Activated CD4-positive, alpha-beta T cell treated with anti-CD3 and anti-CD28 coated beads for 36 hours (primary cell): ENCODE measurements around the gene AQP7. TPM values are rescaled to one million over a fixed set of nuclear protein-coding genes. Genes with fewer than 3 reads are reported as not detected.
"Not testable (repeated sequence)": the region's sequence is repeated elsewhere in the genome, so short reads cannot be mapped to it uniquely, and the experiment has no call there.

ENCODE experiments used
- ATAC-seq: fragments of 200-7000 bp; cut with Tn5 transposase; one replicate; pipeline ENCODE4 v1.10.0; 2021; ENCODE audit warnings: mild to moderate bottlenecking, moderate library complexity
- CTCF ChIA-PET: fragments of 350-600 bp; sonication (Branson Sonifier 250); formaldehyde crosslinking; loops from one replicate; lab custom pipeline; 2021; ENCODE audit warnings: antibody characterized with exemption; lab: Charles Lee
- POLR2A ChIA-PET: fragments of 350-600 bp; sonication (Branson Sonifier 250); formaldehyde crosslinking; loops from one replicate; lab custom pipeline; 2021; ENCODE audit warnings: antibody characterized with exemption, inconsistent platforms; lab: Charles Lee
- DNase-seq: peaks from one replicate; pipeline ENCODE4 v3.0.0-alpha.2; 2020
- H3K27ac Mint-ChIP-seq: one replicate; pipeline ENCODE4 v1.8.0; 2021; ENCODE audit warnings: mixed read lengths
- H3K27me3 Mint-ChIP-seq: one replicate; pipeline ENCODE4 v1.8.0; 2021; ENCODE audit warnings: mixed read lengths
- H3K36me3 Mint-ChIP-seq: one replicate; pipeline ENCODE4 v1.8.0; 2021; ENCODE audit warnings: low read depth, mixed read lengths
- H3K4me1 Mint-ChIP-seq: one replicate; pipeline ENCODE4 v1.8.0; 2021; ENCODE audit warnings: mixed read lengths
- H3K4me3 Mint-ChIP-seq: one replicate; pipeline ENCODE4 v1.8.0; 2021; ENCODE audit warnings: mild to moderate bottlenecking, moderate library complexity, mixed read lengths
- H3K9me3 Mint-ChIP-seq: one replicate; pipeline ENCODE4 v1.8.0; 2021; ENCODE audit warnings: low read depth, mixed read lengths
- intact Hi-C, 2 experiments: fragments of 100-400 bp; cut with DNase I in 1 of 2; cut with micrococcal nuclease in 1 of 2; formaldehyde crosslinking; loops; one replicate each; pipeline versions ENCODE4 v1.14.2 to v1.15.1; 2022 to 2024; cut with DNase I, micrococcal nuclease
- total RNA-seq, 2 experiments: library from RNA; stranded (reverse); gene quantifications; one replicate each; pipeline ENCODE4 v1.2.3, GENCODE V29; 2021

AQP7 gene
- total RNA-seq, 2 experiments from 2014 or later: not detected

DNA sequence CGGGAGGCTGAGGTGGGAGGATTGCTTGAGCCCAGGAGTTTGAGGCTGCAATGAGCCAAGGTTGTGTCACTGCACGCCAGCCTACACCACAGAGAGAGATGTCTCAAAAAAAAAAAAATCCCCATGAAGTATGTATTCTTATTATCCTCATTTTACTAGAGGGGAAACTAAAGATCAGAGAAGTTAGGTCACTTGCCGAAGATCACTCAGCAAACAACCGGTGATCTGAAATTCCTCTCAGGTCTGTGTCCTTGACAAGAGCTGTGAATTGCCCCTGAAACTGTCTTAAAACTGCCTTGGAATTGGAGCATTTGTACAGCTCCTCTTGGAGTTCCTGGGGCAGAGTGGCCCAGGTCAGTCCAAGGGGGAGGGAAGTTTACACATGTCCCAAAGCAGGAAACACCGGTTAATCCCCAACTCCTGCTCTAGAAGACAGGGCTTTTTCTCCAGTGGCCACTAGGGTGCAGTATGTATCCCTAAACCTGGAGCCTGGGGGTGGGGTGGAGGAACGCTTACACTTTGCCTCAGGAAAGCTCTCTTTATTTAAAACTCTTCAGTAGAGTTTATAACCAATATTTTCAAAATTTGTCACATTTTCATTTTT is 27.6 kb downstream of the AQP7 start:
- peak; percentile 84 for DNase-seq
- ChIA-PET POLR2A (interaction anchor here (0.9 to 1.4 kb wide), 2 partner anchors 92 to 99 kb away, joined by 3 to 5 read pairs; partner anchors contain the start of gene NOL6), CTCF (interaction anchor here (0.6 to 4.2 kb wide), 33 partner anchors 9 to 350 kb away, joined by 3 to 53 read pairs (median 4); partner anchors contain the start of genes AQP3, DNAJA1 and NOL6)
- H3K9me3 Mint-ChIP-seq: no peaks in the 10 kb centered on the region
- H3K4me3 Mint-ChIP-seq: no peak overlapping the region
- intact Hi-C loops: loop anchor here (1.0 to 5.0 kb wide), 6 partner anchors 41 to 348 kb away; no protein-coding TSS in a partner anchor
- peaks cover 7% of the 10 kb centered on the region for H3K4me1 Mint-ChIP-seq
- no peaks in the 10 kb centered on the region for H3K27me3 Mint-ChIP-seq
- no peak overlapping the region for H3K27ac Mint-ChIP-seq
- H3K36me3 Mint-ChIP-seq: peaks cover 11% of the 10 kb centered on the region
- peak; percentile 96 for ATAC-seq

DNA sequence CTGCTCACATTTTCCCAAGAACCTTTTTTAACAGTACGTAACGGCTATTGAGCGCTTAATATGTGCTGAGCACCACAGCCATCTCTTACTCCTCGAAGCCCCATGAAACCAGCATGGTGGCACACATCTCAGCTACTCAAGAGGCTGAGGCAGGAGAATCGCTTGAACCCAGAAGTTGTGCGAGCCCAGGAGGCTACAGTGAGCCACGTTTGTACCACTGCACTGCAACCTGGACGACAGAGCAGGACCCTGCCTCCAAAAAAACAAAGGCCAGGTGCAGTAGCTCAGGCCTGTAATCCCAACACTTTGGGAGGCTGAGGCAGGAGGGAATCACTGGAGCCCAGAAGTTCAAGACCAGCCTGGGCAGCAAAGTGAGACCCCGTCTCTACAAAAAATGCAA is 28.2 kb downstream of the AQP7 start:
- CTCF ChIA-PET: interaction anchor here (0.7 to 4.2 kb wide), 24 partner anchors 8 to 349 kb away, joined by 3 to 53 read pairs (median 5); partner anchors contain the start of genes AQP3, DNAJA1 and NOL6
- no peak overlapping the region for H3K27ac Mint-ChIP-seq
- peaks cover 16% of the 10 kb centered on the region for H3K36me3 Mint-ChIP-seq
- H3K4me3 Mint-ChIP-seq: no peak overlapping the region
- DNase-seq (no peak), ATAC-seq (no peak)
- intact Hi-C loops: loop anchor here in 1 of 2 experiments (2.0 kb wide), 1 partner anchor 349 kb away; no protein-coding TSS in a partner anchor
- H3K27me3 Mint-ChIP-seq: no peaks in the 10 kb centered on the region
- POLR2A ChIA-PET: interaction anchor here (1.4 kb wide), 1 partner anchor 92 kb away, joined by 5 read pairs; no protein-coding TSS in a partner anchor
- H3K9me3 Mint-ChIP-seq: no peaks in the 10 kb centered on the region
- peaks cover 7% of the 10 kb centered on the region for H3K4me1 Mint-ChIP-seq

DNA sequence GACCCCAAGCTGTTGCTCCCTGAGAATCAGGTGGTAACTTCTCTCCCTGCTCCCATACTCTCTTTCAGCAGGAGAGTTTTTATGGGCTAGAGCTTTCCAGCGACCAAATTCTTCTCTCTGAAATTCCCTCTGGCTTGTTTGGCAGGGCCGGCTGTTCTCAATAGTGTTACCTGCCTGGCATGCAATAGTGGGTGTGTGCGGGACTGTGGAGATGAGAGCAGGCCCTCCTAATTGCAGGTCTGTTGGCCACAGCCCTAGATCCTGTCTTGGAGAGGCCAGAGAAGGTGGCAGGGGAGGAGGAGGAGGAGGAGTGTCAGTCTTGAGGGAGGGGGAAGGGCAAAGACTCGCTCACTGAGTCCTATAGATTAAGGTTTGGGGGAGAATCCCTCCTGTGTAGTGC is 29.5 kb downstream of the AQP7 start:
- ATAC-seq (no peak), DNase-seq (no peak)
- CTCF ChIA-PET: interaction anchor here (0.5 to 3.0 kb wide), 5 partner anchors 15 to 297 kb away, joined by 3 to 12 read pairs (median 3); no protein-coding TSS in a partner anchor
- H3K4me1 Mint-ChIP-seq: peaks cover 7% of the 10 kb centered on the region
- no peak overlapping the region for H3K27ac Mint-ChIP-seq
- no peak overlapping the region for H3K4me3 Mint-ChIP-seq
- POLR2A ChIA-PET: no interaction called here
- H3K9me3 Mint-ChIP-seq: no peaks in the 10 kb centered on the region
- peaks cover 16% of the 10 kb centered on the region for H3K36me3 Mint-ChIP-seq
- intact Hi-C loops: no loop called here
- no peaks in the 10 kb centered on the region for H3K27me3 Mint-ChIP-seq

DNA sequence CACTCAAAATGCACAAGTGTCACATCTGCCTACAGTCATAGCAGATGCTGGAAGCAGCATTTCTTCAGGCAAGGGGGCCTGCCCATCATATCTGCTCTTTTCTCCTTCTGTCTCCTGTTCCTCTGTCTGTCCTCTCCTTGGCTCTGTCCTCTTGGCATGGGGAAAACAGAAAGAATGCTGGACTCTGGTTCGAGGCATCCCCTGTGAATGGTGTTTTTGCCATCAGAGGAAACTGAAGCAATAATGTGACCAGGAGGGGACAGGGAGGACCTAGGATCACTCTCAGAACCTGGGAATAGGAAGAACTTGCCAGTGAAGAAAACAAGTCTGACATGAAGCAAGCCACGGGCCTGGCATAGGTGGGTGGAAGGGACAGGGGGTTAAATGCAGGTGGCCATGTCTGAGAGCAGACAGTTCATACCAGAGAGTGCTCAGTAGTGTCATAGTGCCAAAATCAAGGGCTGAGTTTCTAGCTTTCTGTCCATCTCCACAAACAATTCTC is 35.3 kb downstream of the AQP7 start:
- Mint-ChIP-seq H3K36me3 (peaks cover 33% of the 10 kb centered on the region), H3K4me3 (no peak overlapping the region), H3K9me3 (no peaks in the 10 kb centered on the region), H3K4me1 (no peaks in the 10 kb centered on the region), H3K27me3 (no peaks in the 10 kb centered on the region), H3K27ac (no peak overlapping the region)
- ATAC-seq (no peak), DNase-seq (no peak)
- intact Hi-C loops: no loop called here
- POLR2A ChIA-PET: no interaction called here
- CTCF ChIA-PET: interaction anchor here (2.6 kb wide), 1 partner anchor 8 kb away, joined by 13 read pairs; no protein-coding TSS in a partner anchor

GRCh38 chr9:33364814-33365213 is 37.6 kb downstream of the AQP7 start:
- H3K27ac Mint-ChIP-seq, H3K4me3 Mint-ChIP-seq, DNase-seq, intact Hi-C loops, H3K4me1 Mint-ChIP-seq, H3K9me3 Mint-ChIP-seq, H3K27me3 Mint-ChIP-seq, ATAC-seq, POLR2A ChIA-PET: not testable (repeated sequence)
- H3K36me3 Mint-ChIP-seq: peaks cover 23% of the 10 kb centered on the region
- CTCF ChIA-PET: interaction anchor here (0.6 to 2.6 kb wide), 2 partner anchors 10 to 340 kb away, joined by 3 to 13 read pairs; no protein-coding TSS in a partner anchor

DNA sequence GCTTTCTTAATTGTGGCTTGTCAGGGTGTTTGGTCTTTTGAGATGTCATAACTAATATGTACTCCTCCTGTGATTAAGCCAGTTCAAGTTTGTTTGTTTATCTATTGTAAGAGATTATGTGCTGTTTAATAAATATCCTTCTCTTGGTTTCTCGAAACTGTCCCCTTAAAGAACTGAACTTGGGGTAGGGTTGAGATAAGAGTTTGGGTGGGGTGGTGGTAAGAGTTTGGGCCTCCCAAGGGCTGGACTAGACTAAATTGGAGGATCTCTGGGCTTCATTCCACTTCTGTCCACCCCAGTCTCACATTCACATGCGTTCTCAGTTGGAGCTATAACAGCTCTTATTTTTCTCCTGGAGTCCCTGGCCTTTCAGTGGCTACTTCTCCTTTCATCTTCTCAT is 38.2 kb downstream of the AQP7 start:
- Mint-ChIP-seq H3K27me3 (no peaks in the 10 kb centered on the region), H3K4me3 (no peak overlapping the region), H3K36me3 (peaks cover 17% of the 10 kb centered on the region), H3K9me3 (no peaks in the 10 kb centered on the region), H3K4me1 (no peaks in the 10 kb centered on the region), H3K27ac (no peak overlapping the region)
- ATAC-seq: no peak
- ChIA-PET POLR2A (no interaction called here), CTCF (no interaction called here)
- intact Hi-C loops: no loop called here
- DNase-seq: no peak

DNA sequence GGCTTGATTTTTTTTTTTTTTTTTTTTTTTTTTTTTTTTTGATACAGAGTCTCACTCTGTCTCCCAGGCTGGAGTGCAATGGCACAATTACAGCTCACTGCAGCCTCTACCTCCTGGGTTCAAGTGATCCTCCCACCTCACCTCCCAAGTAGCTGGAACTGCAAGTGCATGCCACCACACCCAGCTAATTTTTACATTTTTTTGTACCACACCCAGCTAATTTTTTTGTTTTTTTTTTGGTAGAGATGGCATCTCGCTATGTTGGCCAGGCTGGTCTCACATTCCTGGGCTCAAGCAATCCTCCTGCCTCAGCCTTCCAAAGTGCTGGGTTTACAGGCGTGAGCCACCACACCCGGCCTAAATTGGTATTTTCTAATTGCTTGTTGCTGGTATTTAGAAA is 43.7 kb downstream of the AQP7 start:
- H3K36me3 Mint-ChIP-seq: peaks cover 24% of the 10 kb centered on the region
- H3K9me3 Mint-ChIP-seq, H3K4me3 Mint-ChIP-seq, POLR2A ChIA-PET, ATAC-seq, DNase-seq, intact Hi-C loops, H3K4me1 Mint-ChIP-seq, H3K27ac Mint-ChIP-seq, H3K27me3 Mint-ChIP-seq: not testable (repeated sequence)
- CTCF ChIA-PET: interaction anchor here (0.9 kb wide), 1 partner anchor 363 kb away, joined by 3 read pairs; no protein-coding TSS in a partner anchor

DNA sequence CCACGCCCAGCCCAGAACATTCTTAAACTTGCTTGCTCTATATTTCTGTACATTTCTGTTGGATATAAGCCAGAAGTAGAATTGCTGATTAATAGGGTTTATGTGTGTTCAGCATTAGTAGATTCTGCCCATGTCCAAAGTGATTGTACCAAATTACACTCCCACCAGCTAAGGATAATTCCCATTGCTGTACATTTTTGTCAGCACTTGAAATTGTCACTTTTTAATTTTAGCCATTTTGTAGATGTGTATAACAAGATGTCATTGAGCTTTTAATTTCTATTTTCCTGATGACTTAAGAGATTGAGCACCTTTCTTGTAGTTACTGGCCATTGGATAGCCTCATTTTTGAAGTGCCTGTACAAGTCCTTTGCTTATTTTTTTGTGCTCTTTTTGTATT is 46.4 kb downstream of the AQP7 start:
- ATAC-seq (no peak), DNase-seq (no peak)
- Mint-ChIP-seq H3K27ac (no peak overlapping the region), H3K4me3 (no peak overlapping the region), H3K27me3 (no peaks in the 10 kb centered on the region), H3K4me1 (peaks cover 9% of the 10 kb centered on the region), H3K9me3 (no peaks in the 10 kb centered on the region), H3K36me3 (peaks cover 28% of the 10 kb centered on the region)
- ChIA-PET POLR2A (no interaction called here), CTCF (interaction anchor here (0.7 to 2.1 kb wide), 3 partner anchors 16 to 69 kb away, joined by 3 to 12 read pairs (median 5); no protein-coding TSS in a partner anchor)
- intact Hi-C loops: no loop called here

GRCh38 chr9:33354651-33355211 is 47.6 kb downstream of the AQP7 start:
- peak overlapping the region; percentile 65 for H3K27ac Mint-ChIP-seq
- H3K4me1 Mint-ChIP-seq: peaks cover 11% of the 10 kb centered on the region
- no peak for DNase-seq
- POLR2A ChIA-PET: no interaction called here
- intact Hi-C loops: no loop called here
- H3K36me3 Mint-ChIP-seq: peaks cover 30% of the 10 kb centered on the region
- no peaks in the 10 kb centered on the region for H3K27me3 Mint-ChIP-seq
- H3K4me3 Mint-ChIP-seq: no peak overlapping the region
- peak; percentile 58 for ATAC-seq
- CTCF ChIA-PET: interaction anchor here (1.0 kb wide), 1 partner anchor 61 kb away, joined by 3 read pairs; no protein-coding TSS in a partner anchor
- H3K9me3 Mint-ChIP-seq: no peaks in the 10 kb centered on the region

DNA sequence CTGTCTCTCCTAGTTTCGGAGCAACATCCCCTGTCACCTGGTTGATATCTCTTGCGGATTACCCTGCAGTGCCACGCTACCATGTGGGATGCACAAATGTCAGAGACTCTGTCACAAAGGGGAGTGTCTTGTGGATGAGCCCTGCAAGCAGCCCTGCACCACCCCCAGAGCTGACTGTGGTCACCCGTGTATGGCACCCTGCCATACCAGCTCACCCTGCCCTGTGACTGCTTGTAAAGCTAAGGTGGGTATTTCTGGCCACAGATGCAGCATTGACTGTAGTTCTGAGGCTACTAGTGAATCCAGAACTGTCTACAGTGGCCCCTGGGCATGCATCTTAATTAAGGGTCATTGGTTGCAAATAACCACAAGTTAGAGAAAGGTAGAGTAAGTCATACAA is 50.8 kb downstream of the AQP7 start:
- no peaks in the 10 kb centered on the region for H3K9me3 Mint-ChIP-seq
- POLR2A ChIA-PET: no interaction called here
- H3K4me1 Mint-ChIP-seq: peaks cover 11% of the 10 kb centered on the region
- intact Hi-C loops: no loop called here
- CTCF ChIA-PET: interaction anchor here (0.8 kb wide), 1 partner anchor 24 kb away, joined by 6 read pairs; no protein-coding TSS in a partner anchor
- H3K27me3 Mint-ChIP-seq: no peaks in the 10 kb centered on the region
- DNase-seq (no peak), ATAC-seq (no peak)
- peaks cover 51% of the 10 kb centered on the region for H3K36me3 Mint-ChIP-seq
- no peak overlapping the region for H3K27ac Mint-ChIP-seq
- H3K4me3 Mint-ChIP-seq: no peak overlapping the region

- Mint-ChIP-seq H3K9me3 (no peaks in the 10 kb centered on the region), H3K4me1 (peaks cover 11% of the 10 kb centered on the region), H3K4me3 (no peak overlapping the region), H3K36me3 (peaks cover 53% of the 10 kb centered on the region), H3K27me3 (no peaks in the 10 kb centered on the region), H3K27ac (no peak overlapping the region)
- peak; percentile 36 for ATAC-seq
- intact Hi-C loops: no loop called here
- CTCF ChIA-PET: interaction anchor here (1.0 to 1.3 kb wide), 3 partner anchors 10 to 65 kb away, joined by 3 to 4 read pairs (median 3); no protein-coding TSS in a partner anchor
- DNase-seq: no peak
- POLR2A ChIA-PET: interaction anchor here (0.6 kb wide), 1 partner anchor 380 kb away, joined by 9 read pairs; no protein-coding TSS in a partner anchor
Measured at GRCh38 chr9:33350310-33350709, 52.1 kb downstream of the AQP7 start.
